GM12875 (cell line): ENCODE data around the gene JARID2.

Experiments used
- H3K4me3 ChIP-seq: one replicate; pipeline ENCODE4 v1.5.1; 2011; ENCODE audit warnings: low read depth, low read length, control low read depth
- TF ChIP-seq, protein P1 (sequence below): IDR thresholded peaks from 2 replicates; pipeline ENCODE4 v1.5.1; 2011; ENCODE audit warnings: low read depth, mild to moderate bottlenecking, control low read depth, inconsistent platforms, low read length, moderate library complexity, borderline replicate concordance; ENCODE audit not compliant: insufficient read depth

The JARID2 gene

DNA sequence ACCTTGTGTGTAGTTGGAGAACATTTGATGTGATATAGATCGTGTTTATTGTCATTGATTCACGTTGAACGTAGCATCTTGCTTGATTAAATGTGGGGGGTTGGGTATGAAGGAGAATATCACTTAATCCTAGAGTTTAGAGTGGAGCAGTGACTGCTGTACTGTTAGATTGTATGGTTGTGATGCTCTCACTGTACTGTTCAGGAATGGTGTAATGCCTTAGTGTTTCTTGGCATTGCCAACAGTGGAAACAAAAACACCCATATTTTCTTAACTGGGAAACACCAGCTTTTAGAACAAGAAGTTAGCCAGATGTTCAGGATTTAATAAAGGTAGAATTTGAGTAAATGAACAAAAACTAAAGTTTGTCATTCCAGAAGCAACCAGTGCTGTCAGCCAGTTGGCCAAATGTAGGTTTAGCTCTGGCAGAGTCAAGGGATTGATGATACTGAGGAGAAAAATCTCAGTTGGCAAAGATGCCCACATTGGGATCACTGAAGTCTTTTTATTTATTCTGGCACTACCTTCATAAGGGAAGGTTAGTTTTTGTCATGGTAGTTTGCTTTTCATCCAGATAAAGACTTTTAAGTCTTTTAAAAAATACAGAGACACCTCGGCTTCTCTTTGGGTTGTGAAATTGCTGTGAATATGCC lies 129.9 kb downstream of the JARID2 start:
- TF ChIP-seq, protein P1, sequence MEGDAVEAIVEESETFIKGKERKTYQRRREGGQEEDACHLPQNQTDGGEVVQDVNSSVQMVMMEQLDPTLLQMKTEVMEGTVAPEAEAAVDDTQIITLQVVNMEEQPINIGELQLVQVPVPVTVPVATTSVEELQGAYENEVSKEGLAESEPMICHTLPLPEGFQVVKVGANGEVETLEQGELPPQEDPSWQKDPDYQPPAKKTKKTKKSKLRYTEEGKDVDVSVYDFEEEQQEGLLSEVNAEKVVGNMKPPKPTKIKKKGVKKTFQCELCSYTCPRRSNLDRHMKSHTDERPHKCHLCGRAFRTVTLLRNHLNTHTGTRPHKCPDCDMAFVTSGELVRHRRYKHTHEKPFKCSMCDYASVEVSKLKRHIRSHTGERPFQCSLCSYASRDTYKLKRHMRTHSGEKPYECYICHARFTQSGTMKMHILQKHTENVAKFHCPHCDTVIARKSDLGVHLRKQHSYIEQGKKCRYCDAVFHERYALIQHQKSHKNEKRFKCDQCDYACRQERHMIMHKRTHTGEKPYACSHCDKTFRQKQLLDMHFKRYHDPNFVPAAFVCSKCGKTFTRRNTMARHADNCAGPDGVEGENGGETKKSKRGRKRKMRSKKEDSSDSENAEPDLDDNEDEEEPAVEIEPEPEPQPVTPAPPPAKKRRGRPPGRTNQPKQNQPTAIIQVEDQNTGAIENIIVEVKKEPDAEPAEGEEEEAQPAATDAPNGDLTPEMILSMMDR: no peak
- H3K4me3 ChIP-seq: no peak overlapping the region

DNA sequence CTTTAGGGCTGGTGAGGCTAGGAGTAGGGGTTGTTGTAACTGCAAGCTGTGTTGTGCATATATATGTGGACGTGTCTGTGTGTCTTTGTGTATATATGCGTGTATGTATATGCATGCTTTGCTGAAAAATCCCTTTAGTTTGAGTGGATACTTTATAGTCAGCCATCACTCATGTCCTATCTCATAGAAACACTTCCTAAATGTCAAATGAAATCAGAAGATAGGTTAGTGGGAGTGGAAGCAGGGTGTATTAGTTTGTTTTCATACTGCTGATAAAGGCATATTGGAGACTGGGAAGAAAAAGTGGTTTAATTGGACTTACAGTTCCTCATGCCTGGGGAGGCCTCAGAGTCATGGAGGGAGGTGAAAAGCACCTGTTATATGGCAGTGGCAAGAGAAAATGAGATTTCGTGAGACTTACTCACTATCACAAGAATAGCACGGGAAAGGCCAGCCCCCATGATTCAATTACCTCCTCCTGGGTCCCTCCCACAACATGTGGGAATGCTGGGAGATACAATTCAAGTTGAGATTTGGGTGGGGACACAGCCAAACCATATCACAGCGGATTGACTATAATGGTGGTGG lies 131.1 kb downstream of the JARID2 start:
- H3K4me3 ChIP-seq: no peak overlapping the region
- TF ChIP-seq, protein P1: no peak

DNA sequence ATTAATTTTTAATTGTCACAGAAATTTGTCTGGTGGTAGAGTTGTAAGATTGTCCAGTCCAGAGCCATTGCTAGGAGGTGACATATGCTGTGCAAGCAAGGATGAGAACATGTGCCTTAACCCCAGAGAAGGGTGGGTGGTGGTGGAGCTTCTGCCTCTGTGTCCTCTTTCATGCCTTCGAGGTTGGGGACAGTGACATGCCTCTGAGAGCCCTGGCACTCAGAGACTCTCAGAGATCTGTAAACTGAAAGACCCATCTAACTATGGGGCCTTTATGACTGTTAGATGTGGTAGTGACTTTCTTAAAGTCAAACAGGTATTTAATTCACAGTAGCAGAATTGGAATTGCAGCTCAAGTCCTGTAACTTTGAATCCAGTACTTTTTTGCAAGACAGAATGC lies 132.4 kb downstream of the JARID2 start:
- no peak overlapping the region for H3K4me3 ChIP-seq
- TF ChIP-seq, protein P1: no peak

DNA sequence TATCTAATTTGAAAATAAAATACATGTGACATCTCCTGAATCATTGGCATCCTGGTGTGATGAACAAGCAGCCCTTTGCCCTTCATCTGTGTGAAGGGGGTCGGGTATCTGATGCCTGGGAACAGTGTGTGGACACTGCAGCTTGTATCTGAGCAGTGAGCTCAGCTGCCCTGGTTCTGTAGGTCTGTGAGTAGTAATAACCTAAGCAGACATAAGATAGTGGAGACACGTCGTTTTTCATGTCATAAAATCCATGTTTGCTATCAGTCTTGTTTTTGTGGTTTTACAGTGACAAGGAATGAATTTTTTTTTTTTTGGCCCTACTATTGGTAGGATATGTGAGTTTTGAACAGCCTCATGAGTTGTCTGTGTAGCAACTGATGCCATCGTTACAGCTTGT lies 133.0 kb downstream of the JARID2 start:
- TF ChIP-seq, protein P1: no peak
- no peak overlapping the region for H3K4me3 ChIP-seq

DNA sequence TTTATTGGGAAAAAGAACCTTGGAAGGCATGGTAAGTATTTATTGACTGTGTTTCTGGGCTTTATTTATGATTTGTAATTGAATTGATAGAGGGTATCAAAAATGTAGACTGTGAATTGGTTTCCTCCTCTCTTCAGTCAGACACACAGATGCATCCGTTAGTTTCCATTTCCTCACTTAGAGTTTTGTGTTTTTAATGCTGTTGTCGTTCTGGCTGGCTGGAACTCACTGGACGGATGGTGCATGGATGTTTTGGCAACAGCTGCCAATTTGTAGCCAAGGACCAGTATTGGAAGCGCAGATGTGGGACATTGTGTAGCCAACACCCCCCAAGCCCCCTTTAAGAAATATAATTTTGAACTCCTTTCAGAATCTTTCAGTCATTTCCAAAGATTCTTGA lies 134.5 kb downstream of the JARID2 start:
- H3K4me3 ChIP-seq: no peak overlapping the region
- TF ChIP-seq, protein P1: no peak

DNA sequence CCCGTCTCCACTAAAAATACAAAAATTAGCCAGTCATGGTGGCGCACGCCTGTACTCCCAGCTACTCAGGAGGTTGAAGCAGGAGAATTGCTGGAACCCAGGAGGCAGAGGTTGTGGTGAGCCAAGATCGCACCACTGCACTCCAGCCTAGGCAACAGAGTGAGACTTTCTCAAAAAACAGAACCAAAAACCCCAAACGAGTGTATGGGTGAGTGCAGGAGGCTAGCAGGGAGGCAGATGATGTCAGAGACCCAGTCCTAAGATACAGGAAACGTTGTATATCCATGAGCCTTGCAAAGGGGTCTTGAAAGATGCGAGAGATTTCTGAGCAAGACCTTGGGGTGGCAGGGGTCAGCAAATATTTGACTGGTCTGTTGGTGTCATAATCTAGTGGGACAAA lies 136.2 kb downstream of the JARID2 start:
- H3K4me3 ChIP-seq: no peak overlapping the region
- TF ChIP-seq, protein P1: no peak

DNA sequence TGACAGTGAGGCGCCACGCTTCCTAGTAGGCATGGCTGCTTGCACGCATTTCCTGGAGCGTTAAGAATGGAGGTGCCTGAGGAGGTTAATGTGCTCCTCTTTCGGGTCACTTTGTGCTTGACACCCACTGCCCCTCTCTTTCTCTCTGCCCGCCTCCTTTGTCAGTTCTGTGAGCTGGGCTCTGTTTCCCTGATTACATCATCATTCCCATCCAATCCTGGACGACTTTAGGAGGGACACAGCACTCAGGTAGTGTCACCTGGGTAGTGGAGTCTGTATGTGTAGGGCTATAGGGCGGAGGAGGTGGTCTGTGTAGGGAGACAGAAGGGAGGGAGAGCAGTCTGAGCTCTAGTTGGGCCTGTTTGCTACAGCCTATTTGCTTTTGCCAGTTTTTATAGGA lies 136.8 kb downstream of the JARID2 start:
- TF ChIP-seq, protein P1: no peak
- H3K4me3 ChIP-seq: no peak overlapping the region
